HG03565 (cell line): Measurements from ENCODE around the gene DNAJC17.
A peak's percentile ranks its signal among the peaks of the same experiment; 100 is the strongest.

Experiments used
- ATAC-seq: cut with Tn5 transposase; IDR thresholded peaks from one replicate; pipeline ENCODE4 v1.9.1; 2021; ENCODE audit warnings: mild to moderate bottlenecking, moderate library complexity; ENCODE audit not compliant: unreplicated experiment

DNAJC17 gene

GRCh38 chr15:40807028-40807887 lies at the start of gene DNAJC17, which contains the start of gene ZFYVE19:
Gene DNAJC17 (minus strand): TSS chr15:40807473. CDS start chr15:40807446, 27 bp downstream.
Gene ZFYVE19 (plus strand): TSS chr15:40807089. CDS start chr15:40807590, 501 bp downstream.
- peak; percentile 91 for ATAC-seq

- no peak for ATAC-seq
Measured at GRCh38 chr15:40856746-40857145, 49.5 kb upstream of the DNAJC17 start.

- no peak for ATAC-seq
Measured at GRCh38 chr15:40855706-40856234, 48.5 kb upstream of the DNAJC17 start.

GRCh38 chr15:40854161-40854560 lies 46.9 kb upstream of the DNAJC17 start:
- no peak for ATAC-seq

- no peak for ATAC-seq
Measured at GRCh38 chr15:40853241-40853890, 46.1 kb upstream of the DNAJC17 start.

GRCh38 chr15:40852529-40852928 lies 45.3 kb upstream of the DNAJC17 start:
- no peak for ATAC-seq

GRCh38 chr15:40850576-40851112 lies 43.4 kb upstream of the DNAJC17 start:
- no peak for ATAC-seq

GRCh38 chr15:40847223-40847961 lies 40.1 kb upstream of the DNAJC17 start:
- peak; percentile 54 for ATAC-seq

- ATAC-seq = no peak
Measured at GRCh38 chr15:40846841-40847222, 39.6 kb upstream of the DNAJC17 start.

GRCh38 chr15:40845511-40846284 lies 38.4 kb upstream of the DNAJC17 start:
- no peak for ATAC-seq

GRCh38 chr15:40845036-40845435 lies 37.8 kb upstream of the DNAJC17 start:
- no peak for ATAC-seq

GRCh38 chr15:40844696-40845030 lies 37.4 kb upstream of the DNAJC17 start:
- ATAC-seq = no peak

GRCh38 chr15:40843885-40844695 lies 36.8 kb upstream of the DNAJC17 start, which contains the start of gene SPINT1:
Gene SPINT1 (plus strand): TSS chr15:40844048. CDS start chr15:40844555, 507 bp downstream.
- no peak for ATAC-seq

- ATAC-seq = no peak
Measured at GRCh38 chr15:40843261-40843884, 36.1 kb upstream of the DNAJC17 start.

- ATAC-seq = no peak
Measured at GRCh38 chr15:40841741-40842140, 34.5 kb upstream of the DNAJC17 start.

- no peak for ATAC-seq
Measured at GRCh38 chr15:40838756-40839155, 31.5 kb upstream of the DNAJC17 start.

- no peak for ATAC-seq
Measured at GRCh38 chr15:40836020-40836419, 28.7 kb upstream of the DNAJC17 start.

GRCh38 chr15:40832903-40833302 lies 25.6 kb upstream of the DNAJC17 start:
- ATAC-seq = no peak

- no peak for ATAC-seq
Measured at GRCh38 chr15:40831861-40832260, 24.6 kb upstream of the DNAJC17 start.
